ENCODE results near the gene MYO1F. TPM values are rescaled to one million over a fixed set of nuclear protein-coding genes. Genes with fewer than 3 reads are reported as not detected.
"Not testable (repeated sequence)": the region's sequence is repeated elsewhere in the genome, so short reads cannot be mapped to it uniquely, and the experiment has no call there.

MYO1F gene
- total RNA-seq, 1 donor from 2014 or later = 0.33 TPM

GRCh38 chr19:8567522-8568172, 9.6 kb downstream of the MYO1F start:
- Mint-ChIP-seq H3K27me3 (ENCODE audit: low read depth) (no peaks in the 10 kb centered on the region), H3K36me3 (ENCODE audit: low read depth) (no peaks in the 10 kb centered on the region), H3K4me3 (no peak overlapping the region), H3K9me3 (no peaks in the 10 kb centered on the region), H3K27ac (ENCODE audit: unreplicated experiment) (no peak overlapping the region), H3K4me1 (no peaks in the 10 kb centered on the region)
- no peak for DNase-seq (ENCODE audit: low read depth, low spot score)
- TF ChIP-seq CTCF (conservative IDR thresholded peaks at IDR 0.05) = no peak

GRCh38 chr19:8566855-8567254, 10.4 kb downstream of the MYO1F start:
- Mint-ChIP-seq H3K9me3 (no peaks in the 10 kb centered on the region), H3K4me1 (no peaks in the 10 kb centered on the region), H3K4me3 (no peak overlapping the region), H3K36me3 (ENCODE audit: low read depth) (no peaks in the 10 kb centered on the region), H3K27me3 (ENCODE audit: low read depth) (no peaks in the 10 kb centered on the region), H3K27ac (ENCODE audit: unreplicated experiment) (no peak overlapping the region)
- DNase-seq (ENCODE audit: low read depth, low spot score) = no peak
- TF ChIP-seq CTCF (conservative IDR thresholded peaks at IDR 0.05) = no peak

- not testable (repeated sequence) for H3K27me3 Mint-ChIP-seq (ENCODE audit: low read depth); H3K36me3 Mint-ChIP-seq (ENCODE audit: low read depth); DNase-seq (ENCODE audit: low read depth, low spot score); H3K4me3 Mint-ChIP-seq; H3K4me1 Mint-ChIP-seq; H3K27ac Mint-ChIP-seq (ENCODE audit: unreplicated experiment); H3K9me3 Mint-ChIP-seq
Measured at GRCh38 chr19:8564866-8565265, 12.4 kb downstream of the MYO1F start.

- TF ChIP-seq CTCF (conservative IDR thresholded peaks at IDR 0.05) = no peak
- Mint-ChIP-seq H3K9me3 (no peaks in the 10 kb centered on the region), H3K36me3 (ENCODE audit: low read depth) (no peaks in the 10 kb centered on the region), H3K4me3 (no peak overlapping the region), H3K4me1 (peaks cover 10% of the 10 kb centered on the region), H3K27ac (ENCODE audit: unreplicated experiment) (no peak overlapping the region), H3K27me3 (ENCODE audit: low read depth) (no peaks in the 10 kb centered on the region)
- no peak for DNase-seq (ENCODE audit: low read depth, low spot score)
Measured at GRCh38 chr19:8561075-8561764, 16.0 kb downstream of the MYO1F start.

GRCh38 chr19:8558325-8558724, 18.9 kb downstream of the MYO1F start:
- no peaks in the 10 kb centered on the region for H3K36me3 Mint-ChIP-seq (ENCODE audit: low read depth)
- no peak for DNase-seq (ENCODE audit: low read depth, low spot score)
- H3K9me3 Mint-ChIP-seq = no peaks in the 10 kb centered on the region
- H3K27me3 Mint-ChIP-seq (ENCODE audit: low read depth) = no peaks in the 10 kb centered on the region
- H3K27ac Mint-ChIP-seq (ENCODE audit: unreplicated experiment) = peak overlapping the region; percentile 13
- no peak for TF ChIP-seq CTCF (conservative IDR thresholded peaks at IDR 0.05)
- H3K4me1 Mint-ChIP-seq = peaks cover 10% of the 10 kb centered on the region
- H3K4me3 Mint-ChIP-seq = no peak overlapping the region

GRCh38 chr19:8557642-8558238, 19.5 kb downstream of the MYO1F start:
- Mint-ChIP-seq H3K4me3 (no peak overlapping the region), H3K9me3 (peaks cover under 1% of the 10 kb centered on the region), H3K27me3 (ENCODE audit: low read depth) (no peaks in the 10 kb centered on the region), H3K36me3 (ENCODE audit: low read depth) (no peaks in the 10 kb centered on the region), H3K4me1 (peaks cover 15% of the 10 kb centered on the region), H3K27ac (ENCODE audit: unreplicated experiment) (peak overlapping the region; percentile 16)
- no peak for DNase-seq (ENCODE audit: low read depth, low spot score)
- TF ChIP-seq CTCF (conservative IDR thresholded peaks at IDR 0.05) = no peak

GRCh38 chr19:8553729-8554128, 23.5 kb downstream of the MYO1F start:
- peaks cover 18% of the 10 kb centered on the region for H3K4me1 Mint-ChIP-seq
- not testable (repeated sequence) for H3K9me3 Mint-ChIP-seq; DNase-seq (ENCODE audit: low read depth, low spot score); H3K36me3 Mint-ChIP-seq (ENCODE audit: low read depth); H3K27ac Mint-ChIP-seq (ENCODE audit: unreplicated experiment); H3K4me3 Mint-ChIP-seq; H3K27me3 Mint-ChIP-seq (ENCODE audit: low read depth)
